Kidney (tissue), 14 donors: ENCODE data around the gene EPS8. TPM values are rescaled to one million over a fixed set of nuclear protein-coding genes. Genes with fewer than 3 reads are reported as not detected.

Experiments
- DNase-seq, 5 donors: peaks; one replicate each; pipeline ENCODE4 v3.0.0-alpha.2; 2013 to 2020
- FAIRE-seq: peaks from 2 replicates; lab custom pipeline; 2012; peaks lifted over from hg19 to GRCh38; lab: Jason Lieb, UNC
- H3K27ac ChIP-seq, 2 donors: one replicate each; pipeline ENCODE4 v1.7.0; 2013; ENCODE audit warnings: low read depth in 2 of 2, low read length in 2 of 2, inconsistent platforms in 1 of 2
- H3K27me3 ChIP-seq: one replicate; pipeline ENCODE4 v1.7.1; 2013; ENCODE audit warnings: low read length, inconsistent platforms; ENCODE audit not compliant: control insufficient read depth, insufficient read depth
- H3K36me3 ChIP-seq, 3 donors: one replicate each; pipeline versions ENCODE4 v1.7.0 to v1.7.1; 2013; ENCODE audit warnings: low read length in 3 of 3, control low read depth in 1 of 3, inconsistent platforms in 1 of 3; ENCODE audit not compliant: insufficient read depth in 3 of 3, control insufficient read depth in 2 of 3
- H3K4me1 ChIP-seq, 3 donors: one replicate each; pipeline versions ENCODE4 v1.7.0 to v1.7.1; 2013; ENCODE audit warnings: low read length in 3 of 3, inconsistent platforms in 1 of 3, low read depth in 1 of 3; ENCODE audit not compliant: control insufficient read depth in 2 of 3, insufficient read depth in 2 of 3
- H3K4me3 ChIP-seq, 3 donors: one replicate each; pipeline versions ENCODE4 v1.7.0 to v1.8.1; 2013; ENCODE audit warnings: low read length in 3 of 3, control low read depth in 1 of 3, inconsistent platforms in 1 of 3
- H3K9ac ChIP-seq, 3 donors: one replicate each; pipeline versions ENCODE4 v1.7.0 to v1.7.1; 2013; ENCODE audit warnings: low read length in 3 of 3, control low read depth in 1 of 3, inconsistent platforms in 1 of 3
- H3K9me3 ChIP-seq, 3 donors: one replicate each; pipeline versions ENCODE4 v1.7.0 to v1.7.1; 2013; ENCODE audit warnings: low read length in 3 of 3, control low read depth in 1 of 3, inconsistent platforms in 1 of 3; ENCODE audit not compliant: control insufficient read depth in 2 of 3, insufficient read depth in 1 of 3
- CTCF ChIP-seq: IDR thresholded peaks from 3 replicates; pipeline ENCODE4 v1.5.1; 2012; ENCODE audit warnings: mild to moderate bottlenecking, moderate library complexity, borderline replicate concordance; ENCODE audit not compliant: insufficient read depth; ENCODE audit errors: extremely low read depth
- intact Hi-C: fragments of 100-400 bp; cut with DNase I; formaldehyde crosslinking; loops from one replicate; pipeline ENCODE4 v1.11.1; 2022
- polyA plus RNA-seq: library from polyadenylated mRNA; stranded (reverse); fragments of 350-450 nt; fragmentation: Illumina TruSeq; extraction: RNeasy Lipid Tissue Mini Kit (QIAGEN cat#74804); gene quantifications from one replicate; pipeline ENCODE4 v1.2.3, GENCODE V29; 2014; ENCODE audit warnings: low read depth, low replicate concordance; ENCODE audit not compliant: insufficient read depth
- total RNA-seq: library from RNA; stranded (reverse); fragmentation: NEBNext Ultra II Directional; extraction: Animal tissue kit (Norgen Biotek cat#: 25700); gene quantifications from one replicate; pipeline ENCODE4 v1.2.1, GENCODE V29; 2021
- donor health status: control.
- donor health status: control.
- donor health status: control.
- donor health status: control.
- donor health status: control.
- donor health status: DM: yes; HTN: yes; CAD: no.
- donor health status: Normal renal cell carcinoma (clear cell type).

Gene EPS8
- total and polyA plus RNA-seq, 2 donors from 2014 or later = 33.9 to 80.3 TPM

GRCh38 chr12:15677726-15678201 is 111.4 kb downstream of the EPS8 start:
- Histone ChIP-seq H3K27me3 (no peaks in the 10 kb centered on the region), H3K4me3 (no peak overlapping the region), H3K4me1 (no peaks in the 10 kb centered on the region), H3K36me3 (no peaks in the 10 kb centered on the region), H3K27ac (no peak overlapping the region), H3K9me3 (no peaks in the 10 kb centered on the region), H3K9ac (no peak overlapping the region)
- DNase-seq = no peak
- no peak for FAIRE-seq
- no peak for TF ChIP-seq CTCF
- intact Hi-C loops = no loop called here

- Histone ChIP-seq H3K36me3 (no peaks in the 10 kb centered on the region), H3K27ac (no peak overlapping the region), H3K4me1 (no peaks in the 10 kb centered on the region), H3K9me3 (no peaks in the 10 kb centered on the region), H3K4me3 (no peak overlapping the region), H3K9ac (no peak overlapping the region), H3K27me3 (no peaks in the 10 kb centered on the region)
- intact Hi-C loops = no loop called here
- DNase-seq (no peak), FAIRE-seq (no peak)
- TF ChIP-seq CTCF = no peak
Observed at GRCh38 chr12:15677228-15677627, 112.0 kb downstream of the EPS8 start.

- intact Hi-C loops = no loop called here
- Histone ChIP-seq H3K27ac (no peak overlapping the region), H3K9ac (no peak overlapping the region), H3K36me3 (peaks cover 0 to 6% (median 0%) of the 10 kb centered on the region in 3 donors), H3K9me3 (no peaks in the 10 kb centered on the region), H3K4me1 (no peaks in the 10 kb centered on the region), H3K27me3 (no peaks in the 10 kb centered on the region), H3K4me3 (no peak overlapping the region)
- DNase-seq (no peak), FAIRE-seq (no peak)
- no peak for TF ChIP-seq CTCF
Observed at GRCh38 chr12:15672671-15673270, 116.4 kb downstream of the EPS8 start.
